ENCODE measurements around the gene PARD3B.

DNA sequence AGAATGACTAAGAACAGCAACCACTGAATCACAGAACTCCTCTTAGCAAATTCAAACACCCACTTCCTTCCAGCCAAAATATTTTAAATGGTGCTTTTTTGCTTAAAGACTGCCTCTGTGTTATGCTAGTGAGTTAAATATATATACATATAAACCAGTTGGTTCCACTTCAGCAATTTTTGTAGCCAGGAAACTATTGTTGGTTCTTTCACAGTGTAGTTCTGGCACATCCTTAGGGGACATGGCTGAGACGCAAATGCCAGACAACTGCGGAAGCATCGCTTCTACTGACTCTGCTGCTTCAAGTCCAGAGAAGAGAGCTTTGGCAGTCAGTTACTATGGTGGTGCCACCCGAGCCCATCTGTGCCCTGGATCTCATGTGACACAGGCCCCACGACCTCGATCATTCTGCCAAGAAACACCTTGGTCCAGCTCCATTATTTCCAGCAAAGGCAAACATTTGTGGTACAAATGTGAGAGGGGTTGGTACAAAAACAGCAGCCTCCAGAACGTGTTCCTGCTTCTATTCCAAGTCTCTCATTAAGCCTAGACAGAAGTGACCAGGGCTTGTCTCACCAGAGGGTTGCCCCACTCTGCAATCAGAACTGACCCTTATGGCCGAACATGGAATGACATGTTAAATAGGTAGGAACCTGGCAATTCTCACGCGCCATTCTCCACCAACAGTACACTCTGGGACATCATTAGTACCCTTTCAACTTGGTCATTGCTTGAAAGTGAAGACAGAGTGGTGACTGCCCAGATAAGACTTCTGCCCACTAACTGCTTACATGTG lies 1019.3 kb downstream of the PARD3B start:
- TF ChIP-seq, protein P1, sequence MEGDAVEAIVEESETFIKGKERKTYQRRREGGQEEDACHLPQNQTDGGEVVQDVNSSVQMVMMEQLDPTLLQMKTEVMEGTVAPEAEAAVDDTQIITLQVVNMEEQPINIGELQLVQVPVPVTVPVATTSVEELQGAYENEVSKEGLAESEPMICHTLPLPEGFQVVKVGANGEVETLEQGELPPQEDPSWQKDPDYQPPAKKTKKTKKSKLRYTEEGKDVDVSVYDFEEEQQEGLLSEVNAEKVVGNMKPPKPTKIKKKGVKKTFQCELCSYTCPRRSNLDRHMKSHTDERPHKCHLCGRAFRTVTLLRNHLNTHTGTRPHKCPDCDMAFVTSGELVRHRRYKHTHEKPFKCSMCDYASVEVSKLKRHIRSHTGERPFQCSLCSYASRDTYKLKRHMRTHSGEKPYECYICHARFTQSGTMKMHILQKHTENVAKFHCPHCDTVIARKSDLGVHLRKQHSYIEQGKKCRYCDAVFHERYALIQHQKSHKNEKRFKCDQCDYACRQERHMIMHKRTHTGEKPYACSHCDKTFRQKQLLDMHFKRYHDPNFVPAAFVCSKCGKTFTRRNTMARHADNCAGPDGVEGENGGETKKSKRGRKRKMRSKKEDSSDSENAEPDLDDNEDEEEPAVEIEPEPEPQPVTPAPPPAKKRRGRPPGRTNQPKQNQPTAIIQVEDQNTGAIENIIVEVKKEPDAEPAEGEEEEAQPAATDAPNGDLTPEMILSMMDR (IDR thresholded peaks at IDR 0.05) = no peak
- no peak for TF ChIP-seq POLR2A (IDR thresholded peaks at IDR 0.05)
